Parathyroid adenoma (tissue), 2 donors: ENCODE data around the gene CDC42EP1.

ENCODE experiments used
- H2AFZ ChIP-seq: fragments of 300-600 bp; sonication (generic); one replicate; pipeline ENCODE4 v1.7.0; 2017; ENCODE audit warnings: antibody characterized with exemption, mild to moderate bottlenecking
- H3K27ac ChIP-seq: fragments of 300-600 bp; sonication (generic); one replicate; pipeline ENCODE4 v1.7.0; 2017
- H3K27me3 ChIP-seq: fragments of 300-600 bp; sonication (generic); one replicate; pipeline ENCODE4 v1.7.0; 2017; ENCODE audit warnings: low read length; ENCODE audit not compliant: control insufficient read depth, insufficient read depth
- H3K36me3 ChIP-seq: fragments of 300-600 bp; sonication (generic); one replicate; pipeline ENCODE4 v1.7.0; 2017; ENCODE audit warnings: low read length; ENCODE audit not compliant: control insufficient read depth, insufficient read depth
- H3K4me1 ChIP-seq: fragments of 300-600 bp; sonication (generic); one replicate; pipeline ENCODE4 v1.7.0; 2017; ENCODE audit warnings: control low read depth
- H3K4me2 ChIP-seq: fragments of 300-600 bp; sonication (generic); one replicate; pipeline ENCODE4 v1.7.0; 2017; ENCODE audit warnings: low read length
- H3K4me3 ChIP-seq: fragments of 300-600 bp; sonication (generic); one replicate; pipeline ENCODE4 v1.7.0; 2017; ENCODE audit warnings: low read depth, low read length
- H3K79me2 ChIP-seq: fragments of 300-600 bp; sonication (generic); one replicate; pipeline ENCODE4 v1.7.0; 2017; ENCODE audit warnings: control low read depth
- H3K9ac ChIP-seq: fragments of 300-600 bp; sonication (generic); one replicate; pipeline ENCODE4 v1.7.0; 2017; ENCODE audit warnings: mild to moderate bottlenecking
- H3K9me3 ChIP-seq: fragments of 300-600 bp; sonication (generic); one replicate; pipeline ENCODE4 v1.7.0; 2017; ENCODE audit warnings: low read length; ENCODE audit not compliant: control insufficient read depth
- TF ChIP-seq, protein P1 (sequence below): fragments of 300-600 bp; sonication (generic); IDR thresholded peaks from one replicate; pipeline ENCODE4 v1.7.0; 2017; ENCODE audit warnings: antibody characterized with exemption, mild to moderate bottlenecking
- donor health status: primary hyperparathyroidism.

CDC42EP1 gene

DNA sequence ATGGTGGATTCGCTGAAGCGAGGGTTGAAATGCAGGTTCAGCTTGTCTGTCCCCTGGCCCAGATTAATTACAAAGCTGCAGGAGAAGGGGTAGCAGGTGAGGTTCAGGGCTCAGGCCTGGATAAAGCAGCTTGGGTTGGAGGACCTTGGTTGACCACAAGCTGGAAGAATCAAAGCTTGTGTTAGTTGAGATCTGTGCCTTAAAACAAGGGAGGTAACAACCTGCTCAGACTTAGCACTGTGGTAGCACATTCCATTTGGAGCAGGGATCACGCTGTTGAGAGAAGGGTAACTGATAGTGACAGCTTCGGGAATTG lies 10.3 kb downstream of the CDC42EP1 start:
- H3K9ac ChIP-seq = no peak overlapping the region
- no peak overlapping the region for H3K27ac ChIP-seq
- no peaks in the 10 kb centered on the region for H3K9me3 ChIP-seq
- no peak overlapping the region for H3K4me3 ChIP-seq
- TF ChIP-seq, protein P1, sequence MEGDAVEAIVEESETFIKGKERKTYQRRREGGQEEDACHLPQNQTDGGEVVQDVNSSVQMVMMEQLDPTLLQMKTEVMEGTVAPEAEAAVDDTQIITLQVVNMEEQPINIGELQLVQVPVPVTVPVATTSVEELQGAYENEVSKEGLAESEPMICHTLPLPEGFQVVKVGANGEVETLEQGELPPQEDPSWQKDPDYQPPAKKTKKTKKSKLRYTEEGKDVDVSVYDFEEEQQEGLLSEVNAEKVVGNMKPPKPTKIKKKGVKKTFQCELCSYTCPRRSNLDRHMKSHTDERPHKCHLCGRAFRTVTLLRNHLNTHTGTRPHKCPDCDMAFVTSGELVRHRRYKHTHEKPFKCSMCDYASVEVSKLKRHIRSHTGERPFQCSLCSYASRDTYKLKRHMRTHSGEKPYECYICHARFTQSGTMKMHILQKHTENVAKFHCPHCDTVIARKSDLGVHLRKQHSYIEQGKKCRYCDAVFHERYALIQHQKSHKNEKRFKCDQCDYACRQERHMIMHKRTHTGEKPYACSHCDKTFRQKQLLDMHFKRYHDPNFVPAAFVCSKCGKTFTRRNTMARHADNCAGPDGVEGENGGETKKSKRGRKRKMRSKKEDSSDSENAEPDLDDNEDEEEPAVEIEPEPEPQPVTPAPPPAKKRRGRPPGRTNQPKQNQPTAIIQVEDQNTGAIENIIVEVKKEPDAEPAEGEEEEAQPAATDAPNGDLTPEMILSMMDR = no peak
- peak overlapping the region; percentile 44 for H2AFZ ChIP-seq
- H3K36me3 ChIP-seq = no peaks in the 10 kb centered on the region
- peaks cover 5% of the 10 kb centered on the region for H3K4me1 ChIP-seq
- no peak overlapping the region for H3K4me2 ChIP-seq
- peaks cover 8% of the 10 kb centered on the region for H3K79me2 ChIP-seq
- no peaks in the 10 kb centered on the region for H3K27me3 ChIP-seq

- Histone ChIP-seq H3K27me3 (no peaks in the 10 kb centered on the region), H3K4me1 (peaks cover 5% of the 10 kb centered on the region), H2AFZ (no peak overlapping the region), H3K9ac (no peak overlapping the region), H3K36me3 (no peaks in the 10 kb centered on the region), H3K9me3 (no peaks in the 10 kb centered on the region), H3K27ac (no peak overlapping the region), H3K4me2 (no peak overlapping the region), H3K4me3 (no peak overlapping the region), H3K79me2 (peaks cover 8% of the 10 kb centered on the region)
- TF ChIP-seq, protein P1 = no peak
These were observed 11.1 kb downstream of the CDC42EP1 start for GRCh38 chr22:37571258-37571991.

GRCh38 chr22:37571992-37572373 lies 11.7 kb downstream of the CDC42EP1 start:
- H3K4me1 ChIP-seq = peaks cover 5% of the 10 kb centered on the region
- H3K79me2 ChIP-seq = peaks cover 4% of the 10 kb centered on the region
- H3K27ac ChIP-seq = no peak overlapping the region
- TF ChIP-seq, protein P1 = no peak
- H3K9me3 ChIP-seq = no peaks in the 10 kb centered on the region
- no peaks in the 10 kb centered on the region for H3K27me3 ChIP-seq
- H3K4me3 ChIP-seq = no peak overlapping the region
- H3K9ac ChIP-seq = no peak overlapping the region
- no peak overlapping the region for H3K4me2 ChIP-seq
- H3K36me3 ChIP-seq = no peaks in the 10 kb centered on the region
- H2AFZ ChIP-seq = no peak overlapping the region

DNA sequence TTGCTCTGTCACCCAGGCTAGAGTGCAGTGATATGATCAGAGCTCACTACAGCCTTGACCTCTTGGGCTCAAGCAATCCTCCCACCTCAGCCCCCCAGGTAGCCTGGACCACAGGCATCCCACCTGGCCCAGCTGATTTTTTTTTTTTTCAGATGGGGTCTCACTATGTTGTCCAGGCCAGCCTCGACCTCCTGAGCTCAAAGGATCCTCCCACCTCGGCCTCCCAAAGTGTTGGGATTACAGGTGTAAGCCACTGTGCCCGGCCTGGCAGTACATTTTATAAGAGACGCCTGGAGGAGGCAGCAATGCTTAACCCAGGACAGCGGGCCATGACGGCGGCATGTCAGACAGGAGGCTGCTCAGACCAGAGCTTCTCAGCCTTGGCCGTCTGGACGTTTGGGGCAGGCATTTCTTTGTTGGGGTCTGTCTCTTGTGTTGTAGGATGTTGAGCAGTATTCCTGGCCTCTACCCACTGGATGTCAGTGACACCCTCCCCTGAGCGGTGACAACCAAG lies 15.3 kb downstream of the CDC42EP1 start:
- no peaks in the 10 kb centered on the region for H3K4me1 ChIP-seq
- no peaks in the 10 kb centered on the region for H3K79me2 ChIP-seq
- no peaks in the 10 kb centered on the region for H3K27me3 ChIP-seq
- no peak overlapping the region for H3K9ac ChIP-seq
- TF ChIP-seq, protein P1 = no peak
- no peak overlapping the region for H2AFZ ChIP-seq
- no peaks in the 10 kb centered on the region for H3K36me3 ChIP-seq
- no peaks in the 10 kb centered on the region for H3K9me3 ChIP-seq
- no peak overlapping the region for H3K4me2 ChIP-seq
- no peak overlapping the region for H3K4me3 ChIP-seq
- no peak overlapping the region for H3K27ac ChIP-seq

DNA sequence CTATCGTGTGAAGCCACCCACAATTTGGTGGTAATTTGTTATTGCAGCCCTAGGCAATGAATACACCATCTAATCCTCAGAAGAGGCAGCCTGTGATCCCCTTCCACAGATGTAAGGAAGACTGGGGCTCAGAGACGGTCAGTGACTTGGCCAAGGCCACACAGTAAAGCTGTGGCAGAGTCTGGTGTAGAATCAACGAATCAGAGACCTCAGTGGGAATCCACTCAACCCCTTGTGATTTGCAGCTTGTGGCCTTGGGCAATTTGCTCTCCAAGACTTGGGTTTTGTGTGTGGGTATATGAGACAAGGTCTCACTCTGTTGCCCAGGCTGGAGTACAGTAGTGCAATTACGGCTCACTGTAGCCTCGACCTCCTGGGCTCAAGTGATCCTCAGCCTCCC lies 17.7 kb downstream of the CDC42EP1 start:
- Histone ChIP-seq H3K27ac (no peak overlapping the region), H3K4me3 (no peak overlapping the region), H3K9ac (no peak overlapping the region), H3K79me2 (no peaks in the 10 kb centered on the region), H3K9me3 (no peaks in the 10 kb centered on the region), H2AFZ (no peak overlapping the region), H3K36me3 (no peaks in the 10 kb centered on the region), H3K4me2 (no peak overlapping the region), H3K4me1 (peaks cover 4% of the 10 kb centered on the region), H3K27me3 (no peaks in the 10 kb centered on the region)
- TF ChIP-seq, protein P1 = no peak
